GM18508 (cell line): ENCODE results near the gene GAK.

Experiments
- ATAC-seq: cut with Tn5 transposase; IDR thresholded peaks from one replicate; pipeline ENCODE4 v1.9.1; 2021; ENCODE audit warnings: moderate number of reproducible peaks; ENCODE audit not compliant: insufficient read depth, unreplicated experiment

GAK gene

GRCh38 chr4:893276-893994 lies 38.7 kb downstream of the GAK start:
- no peak for ATAC-seq

- no peak for ATAC-seq
Measured at GRCh38 chr4:892780-893179, 39.3 kb downstream of the GAK start.

- no peak for ATAC-seq
Measured at GRCh38 chr4:891747-892146, 40.4 kb downstream of the GAK start.

- ATAC-seq = no peak
Measured at GRCh38 chr4:890036-890695, 42.0 kb downstream of the GAK start.

- ATAC-seq = no peak
Measured at GRCh38 chr4:889516-889915, 42.6 kb downstream of the GAK start.

- ATAC-seq = no peak
Measured at GRCh38 chr4:888029-888428, 44.1 kb downstream of the GAK start.

- no peak for ATAC-seq
Measured at GRCh38 chr4:887034-887763, 44.9 kb downstream of the GAK start.

- ATAC-seq = no peak
Measured at GRCh38 chr4:886244-886643, 45.9 kb downstream of the GAK start.

- ATAC-seq = no peak
Measured at GRCh38 chr4:885353-885752, 46.8 kb downstream of the GAK start.

- no peak for ATAC-seq
Measured at GRCh38 chr4:884896-885295, 47.2 kb downstream of the GAK start.

GRCh38 chr4:884259-884658 lies 47.9 kb downstream of the GAK start:
- no peak for ATAC-seq

- ATAC-seq = no peak
Measured at GRCh38 chr4:883377-884095, 48.6 kb downstream of the GAK start.

- no peak for ATAC-seq
Measured at GRCh38 chr4:882646-883045, 49.5 kb downstream of the GAK start.

- no peak for ATAC-seq
Measured at GRCh38 chr4:881709-882108, 50.4 kb downstream of the GAK start.

GRCh38 chr4:880684-881405 lies 51.3 kb downstream of the GAK start:
- ATAC-seq = no peak

GRCh38 chr4:879729-880077 lies 52.4 kb downstream of the GAK start:
- ATAC-seq = no peak

GRCh38 chr4:878796-879728 lies 53.1 kb downstream of the GAK start:
- ATAC-seq = no peak

- no peak for ATAC-seq
Measured at GRCh38 chr4:877502-877901, 54.6 kb downstream of the GAK start.

- no peak for ATAC-seq
Measured at GRCh38 chr4:876780-877179, 55.3 kb downstream of the GAK start.
